ENCODE measurements around the gene C1QTNF5. TPM values are rescaled to one million over a fixed set of nuclear protein-coding genes. Genes with fewer than 3 reads are reported as not detected.

Gene C1QTNF5
- total RNA-seq, 1 experiment from 2014 or later, result not detected

DNA sequence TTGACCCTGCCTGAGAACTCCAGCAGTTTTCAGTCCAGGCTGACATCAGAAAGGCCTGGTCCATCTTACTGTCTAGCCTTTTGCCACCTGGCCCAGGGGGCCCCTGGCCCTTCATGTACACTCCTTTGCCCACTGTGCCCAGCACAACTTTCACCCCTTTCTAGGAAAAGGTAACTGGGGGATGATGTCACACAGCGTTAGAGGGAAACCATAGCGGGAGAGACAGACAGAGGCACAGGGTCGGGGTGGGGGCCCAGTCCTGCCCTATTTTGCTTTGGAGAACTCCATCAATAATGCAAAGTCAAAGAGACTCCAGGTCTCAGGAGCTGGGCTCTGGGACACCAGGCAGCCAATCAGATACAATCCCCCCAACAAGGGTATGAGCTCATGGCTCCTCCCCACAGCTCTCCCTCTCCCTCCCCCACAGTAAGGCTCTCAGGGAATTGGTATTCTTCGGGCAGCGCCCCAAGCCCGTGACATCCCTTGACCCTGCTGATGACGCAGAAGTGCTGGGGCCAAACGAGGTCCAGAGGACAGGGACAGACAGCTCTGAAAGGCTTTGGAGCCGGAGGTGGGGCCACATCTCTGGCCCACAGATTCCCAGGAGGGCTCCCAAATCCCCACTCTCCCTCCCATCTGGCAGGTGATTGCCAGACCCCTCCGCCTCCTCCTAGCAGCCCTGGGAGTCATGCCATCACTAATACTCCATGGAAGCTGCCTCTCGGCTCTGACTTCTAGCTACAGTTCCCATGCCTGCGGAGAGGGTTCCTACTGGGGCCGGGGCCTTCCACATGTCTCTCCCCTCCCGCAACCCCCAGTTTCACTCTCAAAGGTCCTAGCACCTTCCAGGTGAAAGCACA lies 34.9 kb upstream of the C1QTNF5 start:
- H3K4me3 Mint-ChIP-seq (ENCODE audit: unreplicated experiment), result no peak overlapping the region
- ChIA-PET CTCF (interaction anchor here (0.6 to 19.9 kb wide), 20 partner anchors 7 to 414 kb away, joined by 3 to 415 read pairs (median 4); partner anchors contain the start of genes C1QTNF5, CBL and USP2), POLR2A (interaction anchor here (0.7 to 10.6 kb wide), 8 partner anchors 14 to 280 kb away, joined by 3 to 85 read pairs (median 5); partner anchors contain the start of genes DPAGT1 and RNF26)
- no peaks in the 10 kb centered on the region for H3K27me3 Mint-ChIP-seq (ENCODE audit: insufficient read depth, unreplicated experiment)
- no peaks in the 10 kb centered on the region for H3K9me3 Mint-ChIP-seq (ENCODE audit: unreplicated experiment)
- BruUV-seq (replicated peaks), result no TSS peak
- peaks cover 4% of the 10 kb centered on the region for H3K36me3 Mint-ChIP-seq (ENCODE audit: insufficient read depth, unreplicated experiment)
- H3K4me1 Mint-ChIP-seq (ENCODE audit: insufficient read depth, unreplicated experiment), result peaks cover 35% of the 10 kb centered on the region
- TF ChIP-seq, protein P1, sequence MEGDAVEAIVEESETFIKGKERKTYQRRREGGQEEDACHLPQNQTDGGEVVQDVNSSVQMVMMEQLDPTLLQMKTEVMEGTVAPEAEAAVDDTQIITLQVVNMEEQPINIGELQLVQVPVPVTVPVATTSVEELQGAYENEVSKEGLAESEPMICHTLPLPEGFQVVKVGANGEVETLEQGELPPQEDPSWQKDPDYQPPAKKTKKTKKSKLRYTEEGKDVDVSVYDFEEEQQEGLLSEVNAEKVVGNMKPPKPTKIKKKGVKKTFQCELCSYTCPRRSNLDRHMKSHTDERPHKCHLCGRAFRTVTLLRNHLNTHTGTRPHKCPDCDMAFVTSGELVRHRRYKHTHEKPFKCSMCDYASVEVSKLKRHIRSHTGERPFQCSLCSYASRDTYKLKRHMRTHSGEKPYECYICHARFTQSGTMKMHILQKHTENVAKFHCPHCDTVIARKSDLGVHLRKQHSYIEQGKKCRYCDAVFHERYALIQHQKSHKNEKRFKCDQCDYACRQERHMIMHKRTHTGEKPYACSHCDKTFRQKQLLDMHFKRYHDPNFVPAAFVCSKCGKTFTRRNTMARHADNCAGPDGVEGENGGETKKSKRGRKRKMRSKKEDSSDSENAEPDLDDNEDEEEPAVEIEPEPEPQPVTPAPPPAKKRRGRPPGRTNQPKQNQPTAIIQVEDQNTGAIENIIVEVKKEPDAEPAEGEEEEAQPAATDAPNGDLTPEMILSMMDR (IDR thresholded peaks at IDR 0.05; ENCODE audit: unreplicated experiment), result no peak
- intact Hi-C loops (cut with micrococcal nuclease), result loop anchor here (2.0 kb wide), 1 partner anchor 169 kb away; the partner anchor contains the start of gene CBL
- peak overlapping the region; percentile 57 for H3K27ac Mint-ChIP-seq (ENCODE audit: low read depth, unreplicated experiment)
- no peak for DNase-seq (ENCODE audit: unreplicated experiment)

DNA sequence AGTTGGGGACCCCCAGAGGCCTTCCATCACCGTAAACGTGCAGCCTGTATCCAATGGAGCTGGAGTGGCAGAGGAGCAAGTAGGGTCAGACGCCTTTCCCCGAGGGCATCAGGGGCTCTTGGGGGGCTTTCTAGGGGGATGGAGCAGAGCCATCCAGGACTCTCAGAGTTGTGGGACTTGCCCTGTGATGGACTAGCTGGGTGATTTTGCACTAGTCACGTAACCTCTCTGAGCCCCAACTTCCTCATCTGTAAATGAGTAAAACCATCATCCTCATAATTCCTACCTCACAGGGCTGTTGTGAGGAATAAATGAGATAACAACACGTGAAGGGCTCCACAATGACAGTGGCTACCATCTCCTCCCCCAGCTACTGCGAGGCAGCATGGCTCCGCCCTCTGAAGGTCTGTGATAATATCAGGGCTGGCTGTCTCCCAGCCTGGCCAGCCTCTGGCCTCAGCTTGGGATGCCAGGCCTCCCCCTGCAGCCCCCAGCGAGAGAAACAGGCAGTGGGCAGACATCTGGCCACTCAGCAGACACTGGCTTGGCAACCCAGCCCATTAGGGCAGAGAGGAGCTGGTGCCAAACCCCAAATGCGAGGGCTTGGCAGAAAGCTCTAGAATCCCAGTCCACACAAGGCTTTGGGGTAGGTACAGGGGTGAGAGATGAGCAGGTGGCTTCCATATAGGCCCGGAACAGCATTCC lies 34.1 kb upstream of the C1QTNF5 start:
- DNase-seq (ENCODE audit: unreplicated experiment), result no peak
- ChIA-PET POLR2A (interaction anchor here (1.0 to 10.6 kb wide), 6 partner anchors 12 to 279 kb away, joined by 3 to 85 read pairs (median 5); partner anchors contain the start of gene DPAGT1), CTCF (interaction anchor here (0.6 to 19.9 kb wide), 41 partner anchors 8 to 829 kb away, joined by 3 to 415 read pairs (median 4); partner anchors contain the start of genes C1QTNF5, CBL and USP2)
- Mint-ChIP-seq H3K4me3 (ENCODE audit: unreplicated experiment) (no peak overlapping the region), H3K36me3 (ENCODE audit: insufficient read depth, unreplicated experiment) (peaks cover 4% of the 10 kb centered on the region), H3K9me3 (ENCODE audit: unreplicated experiment) (no peaks in the 10 kb centered on the region), H3K27ac (ENCODE audit: low read depth, unreplicated experiment) (no peak overlapping the region), H3K4me1 (ENCODE audit: insufficient read depth, unreplicated experiment) (peaks cover 42% of the 10 kb centered on the region), H3K27me3 (ENCODE audit: insufficient read depth, unreplicated experiment) (no peaks in the 10 kb centered on the region)
- TF ChIP-seq, protein P1 (IDR thresholded peaks at IDR 0.05; ENCODE audit: unreplicated experiment), result no peak
- intact Hi-C loops (cut with micrococcal nuclease), result loop anchor here (1.0 to 2.0 kb wide), 3 partner anchors 18 to 168 kb away; partner anchors contain the start of gene CBL
- BruUV-seq (replicated peaks), result no TSS peak

DNA sequence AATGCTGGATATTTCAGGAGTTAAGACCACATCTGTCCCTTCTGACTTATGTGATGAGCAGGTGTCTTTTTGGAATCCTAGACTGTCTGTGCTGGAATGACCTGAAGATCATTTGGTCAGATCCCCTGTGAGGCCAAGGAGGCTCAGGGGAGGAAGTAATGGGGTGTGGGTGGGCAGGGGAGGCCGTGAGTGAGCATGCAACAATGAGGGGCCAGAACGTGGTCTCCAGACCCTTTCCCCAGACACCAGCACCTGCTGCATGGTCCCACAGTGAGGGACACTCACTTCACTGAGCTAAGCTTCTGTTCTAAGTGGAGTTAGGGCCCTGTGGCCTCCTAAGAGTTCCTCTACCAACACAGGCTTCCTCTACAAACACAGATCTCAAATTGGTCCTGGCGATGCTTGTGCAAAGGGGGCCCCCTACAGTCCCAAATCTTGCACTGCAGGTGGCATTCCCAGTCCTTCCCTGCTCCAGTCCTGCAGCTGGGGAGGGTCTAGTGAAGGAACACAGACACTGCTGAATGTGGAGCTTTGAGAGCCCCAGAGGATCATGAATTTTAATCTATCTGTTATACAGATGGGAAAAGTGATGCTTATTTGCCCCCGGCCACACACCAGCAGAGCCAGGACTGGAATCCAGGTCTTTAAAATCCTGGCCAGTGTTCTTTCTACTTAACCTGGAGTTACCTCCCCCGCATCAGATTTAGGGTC lies 33.4 kb upstream of the C1QTNF5 start:
- peak; percentile 81 for DNase-seq (ENCODE audit: unreplicated experiment)
- intact Hi-C loops (cut with micrococcal nuclease), result loop anchor here (1.0 to 2.0 kb wide), 3 partner anchors 18 to 167 kb away; partner anchors contain the start of gene CBL
- no peaks in the 10 kb centered on the region for H3K9me3 Mint-ChIP-seq (ENCODE audit: unreplicated experiment)
- H3K4me1 Mint-ChIP-seq (ENCODE audit: insufficient read depth, unreplicated experiment), result peaks cover 48% of the 10 kb centered on the region
- no peak overlapping the region for H3K4me3 Mint-ChIP-seq (ENCODE audit: unreplicated experiment)
- peaks cover 4% of the 10 kb centered on the region for H3K36me3 Mint-ChIP-seq (ENCODE audit: insufficient read depth, unreplicated experiment)
- no peak overlapping the region for H3K27ac Mint-ChIP-seq (ENCODE audit: low read depth, unreplicated experiment)
- H3K27me3 Mint-ChIP-seq (ENCODE audit: insufficient read depth, unreplicated experiment), result no peaks in the 10 kb centered on the region
- CTCF ChIA-PET, result interaction anchor here (0.5 to 19.9 kb wide), 45 partner anchors 9 to 829 kb away, joined by 3 to 415 read pairs (median 4); partner anchors contain the start of genes C1QTNF5, CBL and USP2
- POLR2A ChIA-PET, result interaction anchor here (1.0 to 10.6 kb wide), 4 partner anchors 12 to 253 kb away, joined by 3 to 85 read pairs (median 6); partner anchors contain the start of gene HINFP
- BruUV-seq (replicated peaks), result no TSS peak
- TF ChIP-seq, protein P1 (IDR thresholded peaks at IDR 0.05; ENCODE audit: unreplicated experiment), result peak; percentile 96

Measured in MCF 10A (cell line).